Gastrocnemius medialis (tissue), 4 donors: ENCODE results near the gene OPN4. TPM values are rescaled to one million over a fixed set of nuclear protein-coding genes. Genes with fewer than 3 reads are reported as not detected.

ENCODE experiments used
- ATAC-seq, 2 donors: fragments of 150-250 bp; one replicate each; pipeline ENCODE4 v1.9.1; 2016
- DNase-seq, 2 donors: peaks; one replicate each; pipeline ENCODE4 v3.0.0-alpha.2; 2019
- H3K27ac ChIP-seq, 4 donors: fragments of 200-600 bp; sonication (generic); 1 replicate in 1 of 4; 2 replicates in 3 of 4; pipeline ENCODE4 v1.5.1; 2016 to 2018; ENCODE audit warnings: mild to moderate bottlenecking in 2 of 4, moderate library complexity in 1 of 4
- H3K27me3 ChIP-seq, 3 donors: fragments of 200-600 bp; sonication (generic) in 2 of 3; 1 replicate in 1 of 3; 2 replicates in 2 of 3; pipeline versions ENCODE4 v1.5.1 to v1.6.0; 2016 to 2019; ENCODE audit warnings: mild to moderate bottlenecking in 1 of 3, moderate library complexity in 1 of 3
- H3K36me3 ChIP-seq, 2 donors: fragments of 200-600 bp; sonication (generic) in 1 of 2; one replicate each; pipeline ENCODE4 v1.5.1; 2017 to 2018
- H3K4me1 ChIP-seq, 2 donors: fragments of 200-600 bp; sonication (generic) in 1 of 2; one replicate each; pipeline ENCODE4 v1.5.1; 2016 to 2017; ENCODE audit warnings: mild to moderate bottlenecking in 2 of 2
- H3K4me3 ChIP-seq, 4 donors: fragments of 200-600 bp; sonication (generic) in 3 of 4; 1 replicate in 1 of 4; 2 replicates in 3 of 4; pipeline ENCODE4 v1.5.1; 2016 to 2019; ENCODE audit warnings: mild to moderate bottlenecking in 2 of 4
- H3K9me3 ChIP-seq, 3 donors: fragments of 200-600 bp; sonication (generic) in 2 of 3; 1 replicate in 1 of 3; 2 replicates in 2 of 3; pipeline ENCODE4 v1.5.1; 2016 to 2019
- CTCF ChIP-seq, 5 experiments: fragments of 450-650 bp in 3 of 5; fragments of 200-600 bp in 2 of 5; sonication (generic) in 2 of 5; IDR thresholded peaks in 4 of 5; conservative IDR thresholded peaks in 1 of 5; 1 replicate in 4 of 5; 2 replicates in 1 of 5; pipeline ENCODE4 v1.5.1; 2016 to 2019; ENCODE audit warnings: antibody characterized with exemption in 5 of 5, mild to moderate bottlenecking in 3 of 5, moderate library complexity in 3 of 5
- POLR2A ChIP-seq, 2 donors: fragments of 450-650 bp; IDR thresholded peaks; one replicate each; pipeline ENCODE4 v1.6.1; 2017; ENCODE audit warnings: antibody characterized with exemption in 2 of 2, mild to moderate bottlenecking in 2 of 2, moderate library complexity in 2 of 2
- in situ Hi-C, 4 donors: fragments of 200-750 bp; cut with MboI; loops; one replicate each; pipeline versions ENCODE4 v1.15.0 to v1.8.0; 2017; ENCODE audit warnings: low sequenced_read_pairs in 4 of 4
- intact Hi-C: fragments of 100-400 bp; cut with DNase I; formaldehyde crosslinking; loops from one replicate; pipeline ENCODE4 v1.15.1; 2023; ENCODE audit warnings: low total_unique reads
- total RNA-seq, 4 donors: library from RNA; depleted of rRNA; stranded (reverse); fragments of >200 nt; gene quantifications; one replicate each; pipeline versions ENCODE4 v1.1.0 to v1.2.3, GENCODE V29; 2016

OPN4 gene
- total RNA-seq, 4 donors from 2014 or later, result 0.13 to 4.2 (median 0.92) TPM; not detected in 1

DNA sequence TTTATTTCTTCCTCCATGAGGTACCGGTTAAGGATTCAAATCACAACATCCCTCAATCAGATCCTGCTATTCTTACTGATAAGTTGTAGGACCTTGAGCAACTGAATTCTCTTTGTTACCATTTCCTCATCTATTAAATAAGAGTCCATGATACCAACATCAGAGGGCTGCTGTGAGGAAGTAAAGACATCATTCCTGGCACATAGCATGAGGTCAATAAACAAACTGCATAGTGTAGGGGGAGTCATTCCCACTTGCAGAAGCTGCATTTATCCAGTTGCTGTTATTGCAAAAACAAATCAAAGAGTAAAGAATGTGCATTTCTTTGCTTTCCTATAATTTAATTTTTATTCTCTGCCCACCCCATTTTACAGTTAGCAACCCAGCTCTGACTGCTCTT, 50.8 kb downstream of the OPN4 start:
- intact Hi-C loops, result no loop called here
- no peak for ATAC-seq
- Histone ChIP-seq H3K36me3 (peaks cover 0 to 18% of the 10 kb centered on the region in 2 donors), H3K27ac (peak overlapping the region; percentile 54 to 97 (median 80)), H3K9me3 (no peaks in the 10 kb centered on the region), H3K27me3 (no peaks in the 10 kb centered on the region), H3K4me3 (no peak overlapping the region), H3K4me1 (peaks cover 12 to 25% of the 10 kb centered on the region in 2 donors)
- TF ChIP-seq POLR2A (IDR thresholded peaks at IDR 0.05), result no peak
- no peak for TF ChIP-seq CTCF (IDR thresholded peaks at IDR 0.05 in 4 of 5, conservative IDR thresholded peaks at IDR 0.05 in 1 of 5)
- in situ Hi-C loops, result loop anchor here in 2 of 4 donors (5.0 to 10.0 kb wide), 2 partner anchors 190 to 192 kb away; no protein-coding TSS in a partner anchor
- no peak for DNase-seq

DNA sequence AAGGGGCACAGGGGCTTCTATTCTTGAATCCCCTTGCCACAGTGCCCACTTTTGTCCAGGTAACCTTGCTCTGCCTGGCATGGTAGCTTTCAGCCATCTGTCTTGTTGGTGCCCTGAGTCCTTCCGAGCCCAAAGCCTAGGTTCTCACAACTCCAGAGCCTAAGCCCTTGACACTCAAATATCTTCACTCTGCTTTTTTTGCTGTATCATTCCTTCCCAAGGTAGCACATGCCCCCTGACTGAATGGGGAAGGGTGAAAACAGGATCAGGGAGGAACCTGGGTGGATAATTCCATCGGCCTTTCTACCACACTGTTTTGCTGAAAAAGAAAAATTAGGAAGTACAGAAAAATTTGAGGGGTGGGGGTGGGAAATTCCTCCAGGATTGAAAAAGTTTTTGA, 51.6 kb downstream of the OPN4 start:
- DNase-seq (no peak), ATAC-seq (no peak)
- intact Hi-C loops (no loop called here), in situ Hi-C loops (loop anchor here in 2 of 4 donors (5.0 to 10.0 kb wide), 2 partner anchors 189 to 191 kb away; no protein-coding TSS in a partner anchor)
- no peak for TF ChIP-seq POLR2A (IDR thresholded peaks at IDR 0.05)
- peak overlapping the region; percentile 65 to 97 (median 96) for H3K27ac ChIP-seq
- H3K9me3 ChIP-seq, result no peaks in the 10 kb centered on the region
- no peaks in the 10 kb centered on the region for H3K27me3 ChIP-seq
- H3K4me1 ChIP-seq, result peaks cover 16 to 32% of the 10 kb centered on the region in 2 donors
- no peak overlapping the region for H3K4me3 ChIP-seq
- H3K36me3 ChIP-seq, result peaks cover 0 to 11% of the 10 kb centered on the region in 2 donors

DNA sequence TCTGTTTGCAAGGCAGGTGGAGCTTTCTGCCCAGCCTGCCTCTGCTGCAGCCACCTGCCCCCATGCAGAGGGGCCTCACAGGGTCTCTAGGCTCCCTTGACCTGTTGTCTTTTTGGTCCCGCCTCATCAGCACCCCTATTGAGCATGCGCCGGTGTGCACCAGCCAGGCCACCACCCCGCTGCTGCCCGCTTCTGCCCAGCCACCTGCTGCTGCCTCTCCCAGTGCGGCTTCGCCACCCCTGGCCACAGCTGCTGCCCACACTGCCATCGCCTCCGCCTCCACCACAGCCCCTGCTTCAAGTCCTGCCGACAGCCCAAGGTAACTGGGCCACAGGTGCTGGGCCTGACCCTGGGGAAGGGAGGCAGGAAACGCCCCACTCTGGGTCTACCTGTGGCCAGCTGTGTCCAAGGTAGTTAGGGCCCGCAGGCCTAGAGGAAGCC, 52.1 kb downstream of the OPN4 start:
- Histone ChIP-seq H3K36me3 (peaks cover 0 to 6% of the 10 kb centered on the region in 2 donors), H3K27ac (peak overlapping the region; percentile 65 to 97 (median 96)), H3K4me3 (no peak overlapping the region), H3K4me1 (peaks cover 17 to 32% of the 10 kb centered on the region in 2 donors), H3K9me3 (no peaks in the 10 kb centered on the region), H3K27me3 (no peaks in the 10 kb centered on the region)
- intact Hi-C loops, result no loop called here
- ATAC-seq (peak in 1 of 2 donors; percentile 18), DNase-seq (peak; percentile 40 to 78)
- TF ChIP-seq CTCF (IDR thresholded peaks at IDR 0.05 in 4 of 5, conservative IDR thresholded peaks at IDR 0.05 in 1 of 5) (no peak), POLR2A (IDR thresholded peaks at IDR 0.05) (no peak)
- in situ Hi-C loops, result loop anchor here in 2 of 4 donors (5.0 to 10.0 kb wide), 2 partner anchors 188 to 191 kb away; no protein-coding TSS in a partner anchor

- Histone ChIP-seq H3K27me3 (no peaks in the 10 kb centered on the region), H3K27ac (peak overlapping the region; percentile 65 to 97 (median 96)), H3K36me3 (peaks cover 0 to under 1% of the 10 kb centered on the region in 2 donors), H3K4me1 (peaks cover 17 to 34% of the 10 kb centered on the region in 2 donors), H3K9me3 (no peaks in the 10 kb centered on the region), H3K4me3 (no peak overlapping the region)
- DNase-seq (no peak), ATAC-seq (no peak)
- TF ChIP-seq CTCF (IDR thresholded peaks at IDR 0.05 in 4 of 5, conservative IDR thresholded peaks at IDR 0.05 in 1 of 5) (no peak), POLR2A (IDR thresholded peaks at IDR 0.05) (no peak)
- in situ Hi-C loops, result loop anchor here in 2 of 4 donors (5.0 to 10.0 kb wide), 2 partner anchors 188 to 190 kb away; no protein-coding TSS in a partner anchor
- intact Hi-C loops, result no loop called here
Measured at GRCh38 chr10:86706977-86707376, 52.6 kb downstream of the OPN4 start.

GRCh38 chr10:86707505-86707904, 53.2 kb downstream of the OPN4 start:
- no peaks in the 10 kb centered on the region for H3K27me3 ChIP-seq
- no peaks in the 10 kb centered on the region for H3K9me3 ChIP-seq
- H3K36me3 ChIP-seq, result no peaks in the 10 kb centered on the region
- no peak for TF ChIP-seq CTCF (IDR thresholded peaks at IDR 0.05 in 4 of 5, conservative IDR thresholded peaks at IDR 0.05 in 1 of 5)
- no peak for TF ChIP-seq POLR2A (IDR thresholded peaks at IDR 0.05)
- in situ Hi-C loops, result loop anchor here in 2 of 4 donors (5.0 to 10.0 kb wide), 2 partner anchors 187 to 190 kb away; no protein-coding TSS in a partner anchor
- ATAC-seq, result no peak
- intact Hi-C loops, result no loop called here
- H3K4me3 ChIP-seq, result no peak overlapping the region
- H3K27ac ChIP-seq, result peak overlapping the region; percentile 65 to 97 (median 96)
- H3K4me1 ChIP-seq, result peaks cover 17 to 39% of the 10 kb centered on the region in 2 donors
- DNase-seq, result no peak
